Fibroblast of the aortic adventitia (primary cell): ENCODE results near the gene SDS. TPM values are rescaled to one million over a fixed set of nuclear protein-coding genes. Genes with fewer than 3 reads are reported as not detected.

Experiments
- DNase-seq: peaks from one replicate; pipeline ENCODE4 v3.0.0-alpha.2; 2010; ENCODE audit warnings: low read depth
- H3K4me3 ChIP-seq: 2 replicates; pipeline ENCODE4 v1.5.1; 2011; ENCODE audit warnings: low read depth, mild to moderate bottlenecking, control low read depth, low read length, moderate library complexity
- CTCF ChIP-seq: IDR thresholded peaks from 2 replicates; pipeline ENCODE4 v1.5.1; 2011; ENCODE audit warnings: mild to moderate bottlenecking, low read length, control low read depth, inconsistent platforms; ENCODE audit not compliant: insufficient read depth
- total RNA-seq: library from RNA; depleted of rRNA; stranded (reverse); fragments of >200 nt; gene quantifications from 2 replicates; pipeline ENCODE4 v1.2.3, GENCODE V29; 2012; ENCODE audit warnings: low replicate concordance

The SDS gene
- total RNA-seq, 1 donor: not detected

- peak within 1 kb of the TSS; percentile 93 for H3K4me3 ChIP-seq
Observed at GRCh38 chr12:113422030-113422885, 18.6 kb upstream of the SDS start, which contains the start of gene SDSL. Gene SDSL, plus strand, starts transcription at chr12:113422380. Its CDS starts 5,603 bp downstream, at chr12:113427983.

GRCh38 chr12:113420996-113421595, 17.4 kb upstream of the SDS start:
- DNase-seq: no peak
- no peak for TF ChIP-seq CTCF
- no peak overlapping the region for H3K4me3 ChIP-seq

More at GRCh38 chr12:113422030-113422885, 18.6 kb upstream of the SDS start, which contains the start of gene SDSL:
- TF ChIP-seq CTCF: no peak
- DNase-seq: peak; percentile 80

DNA sequence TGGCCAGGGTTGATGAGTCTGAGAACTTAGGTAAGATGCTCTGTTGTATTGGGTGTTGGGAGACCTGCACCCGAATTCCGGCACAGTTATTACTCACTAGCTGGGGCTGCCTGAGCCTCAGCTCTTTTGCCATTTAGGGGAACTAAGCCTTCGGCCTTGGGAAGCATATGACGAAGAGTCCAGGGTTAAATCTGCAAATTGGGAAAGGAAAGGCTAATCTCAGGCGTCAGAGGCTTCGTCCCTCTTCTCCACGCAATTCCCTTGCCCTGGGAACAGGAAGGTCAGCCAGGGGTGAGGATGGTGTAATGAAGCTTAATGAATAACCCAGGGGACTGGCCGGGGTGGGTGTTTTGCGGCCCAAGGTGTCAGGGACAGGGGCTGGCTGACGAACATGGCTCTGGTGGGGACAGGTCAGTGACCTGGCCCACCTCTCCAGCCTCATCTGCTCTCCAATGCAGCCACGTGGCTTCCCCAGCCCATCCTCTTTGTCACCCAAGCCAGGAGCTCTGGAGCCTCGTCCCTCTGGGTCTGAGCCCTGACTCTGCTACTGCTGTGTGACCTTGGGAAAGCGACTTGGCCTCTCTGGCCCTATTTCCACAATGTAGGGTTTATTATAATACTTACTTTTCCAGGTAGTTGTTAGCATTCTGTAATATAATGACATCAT, 14.7 kb upstream of the SDS start:
- H3K4me3 ChIP-seq: no peak overlapping the region
- DNase-seq: peak; percentile 56
- TF ChIP-seq CTCF: no peak

- no peak for TF ChIP-seq CTCF
- H3K4me3 ChIP-seq: no peak overlapping the region
- no peak for DNase-seq
Observed at GRCh38 chr12:113416091-113416754, 12.5 kb upstream of the SDS start.

- H3K4me3 ChIP-seq: no peak overlapping the region
- TF ChIP-seq CTCF: no peak
- DNase-seq: no peak
Observed at GRCh38 chr12:113414519-113415038, 10.9 kb upstream of the SDS start.

DNA sequence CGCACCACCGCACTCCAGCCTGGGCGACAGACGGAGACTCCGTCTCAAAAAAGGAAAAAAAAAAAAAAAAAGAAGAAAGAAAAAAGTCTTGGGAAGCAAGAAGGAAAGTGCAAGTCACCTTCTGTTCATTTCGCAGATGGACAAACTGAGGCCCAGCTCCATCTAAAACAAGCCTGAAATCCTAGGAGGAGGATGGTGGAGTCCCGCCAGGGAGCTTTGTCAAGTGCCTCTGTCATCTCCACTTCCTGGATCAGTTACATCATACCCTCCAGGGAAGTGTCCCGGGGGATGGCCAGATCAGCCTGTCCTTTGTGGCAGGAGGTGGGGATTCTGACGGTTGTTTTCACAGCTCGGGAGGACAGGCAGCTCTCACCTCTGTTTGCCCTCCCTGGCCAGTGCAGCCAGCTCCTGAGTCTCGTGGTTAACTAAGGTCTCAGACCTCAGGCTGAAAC, 9.8 kb upstream of the SDS start:
- peak; percentile 21 for DNase-seq
- no peak for TF ChIP-seq CTCF
- H3K4me3 ChIP-seq: no peak overlapping the region
